NB4 (cell line): ENCODE measurements around the gene BMPER.

Source experiments
- DNase-seq: peaks from one replicate; pipeline ENCODE4 v3.0.0; 2010; ENCODE audit warnings: low read depth
- H3K4me3 ChIP-seq: one replicate; pipeline ENCODE4 v1.5.1; 2011; ENCODE audit warnings: mild to moderate bottlenecking, low read depth, low read length, moderate library complexity
- MYC ChIP-seq: IDR thresholded peaks from 2 replicates; pipeline ENCODE4 v1.6.1; 2011; ENCODE audit warnings: low read depth, low read length
- POLR2A ChIP-seq: IDR thresholded peaks from 2 replicates; pipeline ENCODE4 v1.6.1; 2011; ENCODE audit warnings: mild to moderate bottlenecking; ENCODE audit not compliant: insufficient read length; ENCODE audit errors: extremely low read depth
- TF ChIP-seq, protein P1 (sequence below): IDR thresholded peaks from one replicate; pipeline ENCODE4 v1.5.1; 2012; ENCODE audit warnings: low read depth, low read length
- TF ChIP-seq, protein P2 (sequence below): IDR thresholded peaks from 2 replicates; pipeline ENCODE4 v1.6.1; 2011; ENCODE audit warnings: low read depth, low read length

Gene BMPER

DNA sequence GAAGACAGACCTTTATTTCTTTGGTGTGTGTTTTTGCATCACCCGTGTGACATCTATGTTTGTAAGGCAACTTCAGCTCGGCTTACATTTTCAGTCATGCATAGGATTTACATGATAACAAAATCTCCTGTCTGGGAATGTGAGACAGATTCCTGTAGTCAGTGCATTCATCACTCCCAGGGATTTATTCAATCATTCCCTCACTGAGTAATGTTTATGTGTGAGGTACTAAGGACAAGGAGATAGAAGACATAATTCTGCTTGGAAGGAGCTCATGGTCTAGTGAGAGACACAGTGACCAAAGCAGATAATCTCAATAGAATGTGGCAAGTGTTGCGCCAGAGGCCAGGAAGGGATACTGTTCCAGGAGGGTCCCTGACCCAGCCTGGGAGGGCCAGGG, 35.2 kb upstream of the BMPER start:
- TF ChIP-seq POLR2A (no peak), MYC (no peak)
- TF ChIP-seq, protein P1, sequence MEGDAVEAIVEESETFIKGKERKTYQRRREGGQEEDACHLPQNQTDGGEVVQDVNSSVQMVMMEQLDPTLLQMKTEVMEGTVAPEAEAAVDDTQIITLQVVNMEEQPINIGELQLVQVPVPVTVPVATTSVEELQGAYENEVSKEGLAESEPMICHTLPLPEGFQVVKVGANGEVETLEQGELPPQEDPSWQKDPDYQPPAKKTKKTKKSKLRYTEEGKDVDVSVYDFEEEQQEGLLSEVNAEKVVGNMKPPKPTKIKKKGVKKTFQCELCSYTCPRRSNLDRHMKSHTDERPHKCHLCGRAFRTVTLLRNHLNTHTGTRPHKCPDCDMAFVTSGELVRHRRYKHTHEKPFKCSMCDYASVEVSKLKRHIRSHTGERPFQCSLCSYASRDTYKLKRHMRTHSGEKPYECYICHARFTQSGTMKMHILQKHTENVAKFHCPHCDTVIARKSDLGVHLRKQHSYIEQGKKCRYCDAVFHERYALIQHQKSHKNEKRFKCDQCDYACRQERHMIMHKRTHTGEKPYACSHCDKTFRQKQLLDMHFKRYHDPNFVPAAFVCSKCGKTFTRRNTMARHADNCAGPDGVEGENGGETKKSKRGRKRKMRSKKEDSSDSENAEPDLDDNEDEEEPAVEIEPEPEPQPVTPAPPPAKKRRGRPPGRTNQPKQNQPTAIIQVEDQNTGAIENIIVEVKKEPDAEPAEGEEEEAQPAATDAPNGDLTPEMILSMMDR: no peak
- TF ChIP-seq, protein P2, sequence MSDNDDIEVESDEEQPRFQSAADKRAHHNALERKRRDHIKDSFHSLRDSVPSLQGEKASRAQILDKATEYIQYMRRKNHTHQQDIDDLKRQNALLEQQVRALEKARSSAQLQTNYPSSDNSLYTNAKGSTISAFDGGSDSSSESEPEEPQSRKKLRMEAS: no peak
- DNase-seq: no peak
- H3K4me3 ChIP-seq: no peak overlapping the region

DNA sequence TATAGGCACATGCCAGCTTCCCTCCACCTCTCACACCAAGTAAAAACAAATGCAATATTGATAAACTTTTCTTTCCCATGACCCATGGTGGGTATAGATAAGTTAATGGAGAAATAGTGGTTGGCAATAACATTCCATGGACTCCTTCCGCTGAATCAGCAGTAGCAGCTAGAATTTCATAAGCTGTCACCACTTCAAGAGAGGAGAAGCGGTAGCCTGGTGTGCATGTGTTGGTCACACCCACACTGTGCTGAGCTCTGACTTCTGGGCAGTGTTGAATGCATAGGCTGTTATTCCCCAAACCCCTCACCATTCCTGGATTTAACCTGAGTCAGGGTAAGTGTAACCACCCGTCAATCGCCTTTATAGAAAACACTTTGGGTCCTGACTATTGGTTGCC, 32.5 kb upstream of the BMPER start:
- no peak for DNase-seq
- no peak overlapping the region for H3K4me3 ChIP-seq
- TF ChIP-seq POLR2A: no peak
- TF ChIP-seq, protein P1: no peak
- TF ChIP-seq MYC: no peak
- TF ChIP-seq, protein P2: no peak

DNA sequence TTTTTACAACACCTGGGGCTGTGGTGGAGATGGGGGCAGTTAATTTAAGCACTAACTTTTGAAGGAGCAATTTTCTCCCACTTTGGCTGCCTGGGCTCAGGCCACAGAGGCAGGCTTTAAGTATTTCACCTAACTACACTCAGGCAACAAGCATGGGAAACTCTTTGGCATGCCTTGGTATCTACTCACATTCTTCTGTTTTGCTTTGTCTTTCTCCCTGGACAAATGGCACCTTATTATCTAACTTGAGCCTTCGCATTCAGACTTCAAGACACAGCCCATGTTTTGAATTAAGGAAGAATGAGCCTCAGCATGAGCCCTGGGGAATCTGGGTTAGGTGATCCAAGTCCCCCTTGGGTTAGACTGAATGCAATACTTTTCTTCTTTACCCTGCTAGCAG, 31.8 kb upstream of the BMPER start:
- H3K4me3 ChIP-seq: no peak overlapping the region
- TF ChIP-seq, protein P1: no peak
- TF ChIP-seq POLR2A (no peak), MYC (no peak)
- TF ChIP-seq, protein P2: no peak
- no peak for DNase-seq

DNA sequence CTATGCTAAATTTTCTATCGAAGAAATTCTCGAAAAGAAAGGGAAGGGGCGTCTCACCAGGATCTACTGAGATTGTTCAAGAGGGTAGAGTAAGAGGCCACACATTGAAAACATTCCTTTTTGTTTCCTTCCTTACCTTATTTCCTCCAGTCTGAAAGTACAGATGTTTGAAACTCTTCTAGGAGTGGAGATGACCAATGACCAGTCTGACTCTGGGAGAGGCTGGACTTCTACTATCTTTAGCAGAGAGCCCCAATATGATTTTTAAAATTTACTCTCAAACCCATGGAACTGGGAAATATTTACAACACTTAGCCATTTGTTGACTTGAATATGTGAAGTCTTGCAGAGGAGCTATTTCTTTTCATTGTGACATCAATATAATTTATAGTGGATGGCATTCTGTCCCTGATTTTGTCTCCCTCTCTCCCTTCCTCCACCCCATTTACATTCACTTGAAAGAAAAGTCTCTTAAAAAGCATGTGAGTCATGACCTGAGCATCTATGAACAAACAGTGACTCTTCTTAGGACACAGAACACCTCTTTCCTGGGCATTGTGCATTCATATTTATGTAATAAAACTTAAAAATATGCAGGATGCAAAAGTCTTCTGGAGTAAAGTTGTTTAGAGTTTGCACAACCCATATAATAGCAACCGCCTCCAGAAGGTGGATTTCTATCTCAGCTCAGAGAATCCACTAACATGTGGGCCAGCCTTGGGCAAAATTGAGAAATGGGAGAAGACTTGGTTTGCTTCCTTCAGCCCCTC, 31.2 kb upstream of the BMPER start:
- no peak overlapping the region for H3K4me3 ChIP-seq
- TF ChIP-seq MYC: no peak
- TF ChIP-seq, protein P1: no peak
- TF ChIP-seq, protein P2: no peak
- no peak for TF ChIP-seq POLR2A
- no peak for DNase-seq

DNA sequence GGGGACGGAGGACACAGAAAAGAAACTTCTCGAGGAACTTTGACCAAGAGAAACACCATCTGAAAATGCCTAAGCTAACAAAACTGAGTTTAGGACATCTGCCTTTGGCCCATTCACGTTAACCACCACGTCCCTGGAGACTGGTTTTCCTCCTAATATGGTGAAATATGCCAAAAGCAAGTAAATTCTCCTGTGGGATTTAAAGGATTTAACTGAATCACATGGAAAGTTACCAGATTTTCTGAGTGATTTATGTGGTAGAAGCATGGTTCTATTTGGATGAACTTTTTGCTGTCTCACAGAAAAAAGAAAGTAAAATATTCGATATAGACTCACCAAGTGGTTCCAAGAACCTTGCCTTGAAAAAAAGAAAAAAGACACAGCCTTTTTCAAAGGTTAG, 30.4 kb upstream of the BMPER start:
- TF ChIP-seq POLR2A: no peak
- TF ChIP-seq, protein P2: no peak
- no peak for TF ChIP-seq MYC
- TF ChIP-seq, protein P1: no peak
- H3K4me3 ChIP-seq: no peak overlapping the region
- no peak for DNase-seq
